ENCODE measurements around the gene PPM1D. TPM values are rescaled to one million over a fixed set of nuclear protein-coding genes. Genes with fewer than 3 reads are reported as not detected.

The PPM1D gene
- total RNA-seq, 1 donor from 2014 or later = 14.2 TPM

DNA sequence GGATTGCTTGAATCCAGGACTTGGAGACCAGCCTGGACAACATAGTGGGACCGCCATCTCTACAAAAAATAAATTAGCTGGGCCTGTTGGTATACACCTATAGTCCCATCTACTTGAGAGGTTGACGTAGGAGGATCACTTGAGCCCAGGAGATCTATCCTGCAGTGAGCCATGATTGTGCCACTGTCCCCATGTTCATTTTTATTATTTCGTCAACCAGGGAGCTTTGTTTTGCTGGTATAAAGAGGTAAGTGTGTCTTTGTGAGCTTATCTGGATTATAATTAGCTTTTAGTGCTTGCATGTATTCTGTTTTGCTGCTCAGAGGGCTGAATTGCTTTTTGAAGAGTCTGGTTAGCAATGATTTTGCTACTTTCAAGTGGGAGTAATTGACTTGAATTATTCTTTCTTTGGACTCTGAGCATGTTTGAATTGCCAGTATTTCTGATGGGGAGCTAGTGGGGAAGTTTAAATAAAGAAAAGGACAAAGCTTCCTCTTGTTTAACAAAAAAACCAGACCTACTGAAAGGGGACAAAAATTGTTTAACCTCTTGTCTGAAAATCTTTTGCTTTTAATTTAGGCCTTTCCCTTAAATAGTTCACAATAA is 46.0 kb downstream of the PPM1D start:
- TF ChIP-seq CTCF (IDR thresholded peaks at IDR 0.05; ENCODE audit: insufficient read depth, low read length, poor library complexity, severe bottlenecking) = no peak
- DNase-seq (ENCODE audit: low read depth) = no peak
- Histone ChIP-seq H3K36me3 (ENCODE audit: control insufficient read depth, insufficient read depth, low read length) (no peaks in the 10 kb centered on the region), H3K27me3 (ENCODE audit: control insufficient read depth, insufficient read depth, low read length) (no peaks in the 10 kb centered on the region), H3K4me3 (ENCODE audit: low read depth, low read length) (no peak overlapping the region)

- DNase-seq (ENCODE audit: low read depth) = no peak
- H3K36me3 ChIP-seq (ENCODE audit: control insufficient read depth, insufficient read depth, low read length) = no peaks in the 10 kb centered on the region
- H3K4me3 ChIP-seq (ENCODE audit: low read depth, low read length) = no peak overlapping the region
- H3K27me3 ChIP-seq (ENCODE audit: control insufficient read depth, insufficient read depth, low read length) = no peaks in the 10 kb centered on the region
- TF ChIP-seq CTCF (IDR thresholded peaks at IDR 0.05; ENCODE audit: insufficient read depth, low read length, poor library complexity, severe bottlenecking) = no peak
Observed at GRCh38 chr17:60646701-60647100, 46.7 kb downstream of the PPM1D start.

DNA sequence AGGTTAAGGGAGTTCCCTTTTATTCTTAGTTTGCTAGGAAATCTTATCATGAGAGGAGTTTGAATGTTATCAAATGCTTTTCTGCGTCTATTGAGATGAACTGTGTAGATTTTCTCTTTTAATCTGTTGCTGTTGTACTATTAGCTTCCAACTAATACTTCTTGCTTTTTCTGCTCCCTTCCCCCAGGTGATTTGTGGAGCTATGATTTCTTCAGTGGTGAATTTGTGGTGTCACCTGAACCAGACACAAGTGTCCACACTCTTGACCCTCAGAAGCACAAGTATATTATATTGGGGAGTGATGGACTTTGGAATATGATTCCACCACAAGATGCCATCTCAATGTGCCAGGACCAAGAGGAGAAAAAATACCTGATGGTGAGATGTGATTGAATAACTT is 47.7 kb downstream of the PPM1D start:
- no peak for TF ChIP-seq CTCF (IDR thresholded peaks at IDR 0.05; ENCODE audit: insufficient read depth, low read length, poor library complexity, severe bottlenecking)
- Histone ChIP-seq H3K4me3 (ENCODE audit: low read depth, low read length) (no peak overlapping the region), H3K36me3 (ENCODE audit: control insufficient read depth, insufficient read depth, low read length) (no peaks in the 10 kb centered on the region), H3K27me3 (ENCODE audit: control insufficient read depth, insufficient read depth, low read length) (no peaks in the 10 kb centered on the region)
- DNase-seq (ENCODE audit: low read depth) = no peak

GRCh38 chr17:60652454-60653247 is 52.7 kb downstream of the PPM1D start:
- TF ChIP-seq CTCF (IDR thresholded peaks at IDR 0.05; ENCODE audit: insufficient read depth, low read length, poor library complexity, severe bottlenecking) = no peak
- no peak overlapping the region for H3K4me3 ChIP-seq (ENCODE audit: low read depth, low read length)
- DNase-seq (ENCODE audit: low read depth) = no peak
- H3K27me3 ChIP-seq (ENCODE audit: control insufficient read depth, insufficient read depth, low read length) = no peaks in the 10 kb centered on the region
- no peaks in the 10 kb centered on the region for H3K36me3 ChIP-seq (ENCODE audit: control insufficient read depth, insufficient read depth, low read length)

DNA sequence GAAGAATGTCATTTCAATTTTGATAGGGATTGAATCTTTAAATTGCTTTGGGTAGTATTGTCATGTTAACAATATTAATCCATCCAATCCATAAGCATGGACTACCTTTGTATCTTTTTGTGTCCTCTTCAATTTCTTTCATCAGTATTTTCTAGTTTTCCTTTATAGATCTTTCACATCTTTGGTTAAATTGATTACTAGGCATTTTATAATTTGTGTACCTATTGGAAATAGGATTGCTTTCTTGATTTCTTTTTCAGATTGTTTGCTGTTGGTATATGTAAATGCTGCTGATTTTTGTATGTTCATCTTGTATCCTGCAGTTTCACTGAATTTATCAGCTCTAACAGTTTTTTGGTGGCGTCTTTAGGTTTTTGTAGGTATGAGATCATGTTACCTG is 53.6 kb downstream of the PPM1D start:
- DNase-seq (ENCODE audit: low read depth) = no peak
- Histone ChIP-seq H3K4me3 (ENCODE audit: low read depth, low read length) (no peak overlapping the region), H3K27me3 (ENCODE audit: control insufficient read depth, insufficient read depth, low read length) (no peaks in the 10 kb centered on the region), H3K36me3 (ENCODE audit: control insufficient read depth, insufficient read depth, low read length) (no peaks in the 10 kb centered on the region)
- TF ChIP-seq CTCF (IDR thresholded peaks at IDR 0.05; ENCODE audit: insufficient read depth, low read length, poor library complexity, severe bottlenecking) = no peak
